Liver (tissue), 3 donors: Measurements from ENCODE around the gene HOXD9.

ENCODE experiments used
- CTCF ChIP-seq: fragments of 150-350 bp; IDR thresholded peaks from 2 replicates; pipeline ENCODE4 v1.5.1; 2017; ENCODE audit warnings: improper control_type of control experiment, low read depth, low read length; ENCODE audit not compliant: missing input control
- EGR1 ChIP-seq, 2 donors: IDR thresholded peaks; 2 replicates each; pipeline ENCODE4 v1.6.1; 2016 to 2018; ENCODE audit warnings: antibody characterized with exemption in 2 of 2, low read depth in 2 of 2
- GABPA ChIP-seq, 2 donors: IDR thresholded peaks in 1 of 2; conservative IDR thresholded peaks in 1 of 2; 2 replicates each; pipeline ENCODE4 v1.6.1; 2016; ENCODE audit warnings: antibody characterized with exemption in 2 of 2, mild to moderate bottlenecking in 1 of 2, moderate library complexity in 1 of 2
- HNF4G ChIP-seq: IDR thresholded peaks from 2 replicates; pipeline ENCODE4 v1.6.1; 2016; ENCODE audit warnings: antibody characterized with exemption
- JUND ChIP-seq, 2 donors: IDR thresholded peaks; 2 replicates each; pipeline ENCODE4 v1.6.1; 2016; ENCODE audit warnings: antibody characterized with exemption in 2 of 2
- RAD21 ChIP-seq, 2 donors: IDR thresholded peaks; 2 replicates each; pipeline ENCODE4 v1.6.1; 2016; ENCODE audit warnings: antibody characterized with exemption in 2 of 2, mild to moderate bottlenecking in 2 of 2
- REST ChIP-seq: IDR thresholded peaks from 2 replicates; pipeline ENCODE4 v1.6.1; 2016; ENCODE audit warnings: antibody characterized with exemption, mild to moderate bottlenecking
- YY1 ChIP-seq: IDR thresholded peaks from 2 replicates; pipeline ENCODE4 v1.6.1; 2016; ENCODE audit warnings: antibody characterized with exemption, mild to moderate bottlenecking
- donor health status: healthy.
- donor health status: healthy.

GRCh38 chr2:176099159-176099727 is 23.3 kb upstream of the HOXD9 start:
- TF ChIP-seq RAD21 (IDR thresholded peaks at IDR 0.05): no peak
- no peak for TF ChIP-seq CTCF
- no peak for TF ChIP-seq GABPA (IDR thresholded peaks at IDR 0.05 in 1 of 2, conservative IDR thresholded peaks at IDR 0.05 in 1 of 2)
- TF ChIP-seq EGR1 (IDR thresholded peaks at IDR 0.05; ENCODE audit: low read depth in 2 of 2): no peak
- no peak for TF ChIP-seq HNF4G
- no peak for TF ChIP-seq YY1
- TF ChIP-seq REST: no peak
- TF ChIP-seq JUND (IDR thresholded peaks at IDR 0.05): no peak
